HG03571 (cell line): Measurements from ENCODE around the gene RAD18.

Experiments
- ATAC-seq: cut with Tn5 transposase; IDR thresholded peaks from one replicate; pipeline ENCODE4 v1.9.1; 2021; ENCODE audit not compliant: unreplicated experiment

RAD18 gene

DNA sequence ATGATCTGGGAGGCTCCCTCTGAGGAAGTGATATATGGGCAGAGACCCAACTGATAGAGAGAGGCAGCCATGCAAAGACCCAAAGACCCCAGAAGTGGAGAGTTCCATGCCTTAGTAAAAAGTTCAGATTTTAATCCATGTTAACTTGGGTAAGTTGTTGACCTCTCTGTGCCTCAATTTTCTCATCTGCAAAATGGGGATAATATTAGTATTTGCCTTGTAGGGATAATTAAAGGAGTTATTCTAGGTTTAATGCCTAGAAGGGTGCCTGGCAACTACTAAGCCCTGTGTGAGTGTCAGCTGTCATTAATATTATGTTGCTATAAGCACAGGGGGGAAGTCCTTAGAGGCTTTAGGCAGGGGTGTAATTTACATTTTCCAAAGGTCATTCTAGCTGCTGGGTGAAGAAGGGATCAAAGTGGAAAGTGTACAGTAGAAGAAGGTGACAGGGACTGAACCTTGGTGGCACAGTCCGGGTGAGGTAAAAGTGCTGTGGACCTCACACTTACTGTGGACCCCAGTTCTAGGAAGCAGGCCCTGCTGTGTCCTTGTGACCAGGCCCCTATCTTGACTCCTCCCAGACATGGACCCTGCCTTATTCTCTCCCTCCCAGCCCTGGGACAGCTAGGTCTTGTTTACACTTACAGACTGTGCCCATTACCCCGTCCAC lies 3.0 kb upstream of the RAD18 start:
- ATAC-seq, result no peak

DNA sequence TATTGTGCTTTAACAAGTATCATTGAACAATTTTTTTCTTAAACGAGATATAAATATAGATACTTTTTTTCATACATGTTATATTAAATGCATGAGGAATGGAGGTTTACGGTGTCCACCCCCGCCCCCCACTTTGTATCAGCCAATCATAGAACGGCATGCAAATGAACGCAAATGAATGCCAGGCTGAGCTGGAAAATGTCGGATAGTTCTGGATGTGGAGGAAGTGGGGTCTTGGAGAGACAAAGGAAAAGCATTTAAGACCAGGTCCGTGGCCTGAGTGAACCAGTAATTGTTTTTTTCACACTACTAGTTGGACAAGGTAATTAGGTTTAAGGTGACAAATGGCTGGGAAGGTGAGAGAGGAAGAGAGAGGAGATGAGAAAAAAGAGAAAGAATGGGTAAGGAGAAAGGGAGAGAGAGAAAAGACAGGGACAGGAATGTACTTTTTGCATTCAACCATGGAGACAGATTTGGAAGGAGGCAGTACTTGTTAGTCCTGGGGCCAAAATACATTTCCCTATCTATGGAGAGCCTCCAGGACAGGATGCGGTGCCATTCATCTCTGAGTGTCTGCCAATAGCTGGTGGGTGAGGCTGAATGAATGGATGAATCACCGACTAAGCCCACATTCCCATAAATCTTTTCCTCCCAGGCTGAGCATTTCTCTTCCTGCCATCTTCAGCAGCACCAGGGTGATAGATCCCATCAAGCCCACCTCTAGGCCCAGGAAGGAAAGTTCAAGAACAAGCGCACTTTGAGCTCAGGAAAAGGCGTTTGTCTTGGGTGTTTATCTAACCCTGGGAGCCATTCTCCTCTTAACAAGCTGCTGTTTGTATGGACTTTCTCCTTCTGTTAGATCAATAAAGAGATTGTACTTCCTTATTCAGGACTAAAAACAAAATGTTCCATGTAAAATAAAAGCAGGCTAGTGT lies 1.4 kb upstream of the RAD18 start:
- ATAC-seq, result no peak

DNA sequence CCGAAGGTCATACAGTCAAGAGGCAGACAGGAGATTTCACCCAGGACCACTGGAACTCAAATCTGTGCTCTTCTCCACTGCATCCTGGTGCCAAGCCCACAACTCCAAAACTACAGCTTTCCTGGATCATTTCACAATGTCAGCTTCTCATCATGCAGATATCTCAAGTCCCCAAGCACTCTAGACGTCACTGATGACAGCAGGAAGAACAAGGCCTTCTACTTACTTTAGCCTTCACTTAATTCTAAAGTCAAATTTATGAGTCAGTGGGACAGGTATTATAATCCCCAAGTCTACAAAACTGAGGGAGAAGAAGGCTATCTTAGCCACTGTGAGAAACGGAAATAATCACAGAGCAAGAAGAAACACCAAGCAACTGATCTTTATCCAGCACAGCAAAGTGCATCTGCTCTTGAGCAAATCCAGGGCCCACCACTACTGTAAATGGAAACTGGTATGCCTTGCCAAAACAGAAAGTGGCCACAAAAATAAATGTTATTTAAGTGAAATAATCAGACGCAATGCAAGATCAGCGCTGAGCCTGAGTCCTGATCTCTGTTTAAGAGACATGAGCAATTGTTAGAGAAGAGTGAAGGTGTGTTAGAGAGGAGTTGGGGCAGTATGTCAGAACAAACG lies 928 bp downstream of the RAD18 start:
- ATAC-seq, result no peak

DNA sequence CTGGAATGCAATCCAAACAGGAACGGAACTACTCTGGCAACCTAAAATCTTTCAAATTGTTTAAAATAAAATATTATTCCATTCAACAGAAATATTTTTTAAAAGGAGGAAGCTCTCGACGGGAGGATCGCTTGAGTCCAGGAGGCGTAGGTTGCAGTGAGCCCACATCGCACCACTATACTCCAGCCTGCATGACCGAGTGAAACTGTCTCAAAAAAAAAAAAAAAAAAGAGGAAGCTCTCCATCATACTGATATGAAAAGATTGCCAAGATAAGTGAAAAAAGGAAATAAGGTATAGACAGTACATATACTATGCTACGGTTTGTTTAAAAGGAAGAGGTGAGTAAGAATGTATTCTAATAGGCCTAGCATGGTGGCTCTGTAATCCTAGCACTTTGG lies 3.6 kb downstream of the RAD18 start:
- no peak for ATAC-seq

DNA sequence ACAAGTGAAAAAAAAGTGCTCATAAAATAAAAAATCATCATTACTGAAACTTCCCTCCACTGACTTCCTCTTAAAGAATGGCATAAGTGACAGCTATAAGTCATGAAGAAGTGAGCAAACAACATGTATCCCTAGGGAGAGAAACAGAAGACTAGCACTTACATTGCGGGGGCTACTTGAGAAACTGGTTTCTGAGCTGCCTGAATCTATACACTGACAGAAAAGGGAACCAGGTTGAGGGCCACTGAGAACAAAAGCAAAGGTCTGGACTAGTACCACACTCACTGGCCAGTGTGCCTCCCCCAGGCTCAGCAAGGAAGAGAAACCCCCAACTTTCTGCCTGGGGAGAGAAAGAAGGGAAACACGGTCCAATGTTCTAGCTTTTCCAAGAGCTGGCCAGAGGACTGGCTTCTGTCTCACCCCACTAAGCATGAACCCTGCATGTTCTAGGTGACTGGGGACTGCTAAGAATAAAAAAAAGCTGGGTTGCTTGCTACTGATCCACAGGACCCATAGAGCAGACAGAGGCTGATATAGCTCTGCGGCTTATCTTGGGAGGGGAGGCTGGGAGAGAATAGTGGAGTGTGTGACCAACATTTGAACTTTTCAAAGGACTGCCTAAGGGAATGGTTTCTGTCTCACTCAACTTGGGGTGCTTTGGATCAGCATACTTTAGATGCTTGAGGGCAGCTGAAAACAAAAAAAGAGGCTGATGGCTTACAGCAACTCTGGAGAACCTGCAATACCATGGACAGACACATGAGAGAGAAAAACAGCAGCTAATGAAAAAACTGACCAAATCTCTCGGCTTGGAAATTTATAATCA lies 8.1 kb downstream of the RAD18 start:
- ATAC-seq, result peak; percentile 91

DNA sequence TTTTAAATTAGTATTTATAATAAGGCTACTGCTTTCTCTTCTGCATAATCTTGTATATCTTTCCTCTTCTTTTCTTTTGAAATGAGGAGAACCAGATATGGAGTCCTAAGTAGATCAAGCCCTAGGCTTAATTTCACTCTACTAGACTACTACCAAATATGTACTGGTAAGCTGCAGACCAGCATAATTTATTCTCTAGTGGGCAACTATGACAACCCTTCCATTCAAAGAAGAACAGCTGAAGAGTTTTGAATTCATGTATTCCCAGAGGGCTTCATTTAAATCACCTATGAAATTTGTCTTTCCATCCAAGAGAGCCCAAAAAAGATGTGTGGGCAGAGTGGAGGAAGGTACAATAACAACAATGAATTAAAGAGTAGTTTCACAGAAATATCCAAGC lies 10.0 kb downstream of the RAD18 start:
- no peak for ATAC-seq

DNA sequence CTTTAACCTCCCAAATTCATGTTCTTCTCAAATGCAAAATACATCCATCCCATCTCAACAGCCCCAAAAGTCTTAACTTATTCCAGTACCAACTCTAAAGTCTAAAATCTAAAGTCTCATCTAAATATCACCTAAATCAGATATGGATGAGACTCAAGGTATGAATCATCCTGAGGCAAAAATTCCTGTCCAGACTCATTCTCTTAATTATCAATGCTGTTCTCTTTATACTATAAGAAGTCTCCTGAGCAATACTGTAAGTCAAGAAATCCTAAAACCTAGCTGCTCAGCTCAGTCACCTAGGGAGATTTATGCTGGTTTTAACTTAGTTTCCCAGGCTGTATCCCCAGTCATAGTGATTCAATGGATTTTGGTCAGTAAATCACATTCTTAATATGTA lies 11.1 kb downstream of the RAD18 start:
- ATAC-seq, result no peak

DNA sequence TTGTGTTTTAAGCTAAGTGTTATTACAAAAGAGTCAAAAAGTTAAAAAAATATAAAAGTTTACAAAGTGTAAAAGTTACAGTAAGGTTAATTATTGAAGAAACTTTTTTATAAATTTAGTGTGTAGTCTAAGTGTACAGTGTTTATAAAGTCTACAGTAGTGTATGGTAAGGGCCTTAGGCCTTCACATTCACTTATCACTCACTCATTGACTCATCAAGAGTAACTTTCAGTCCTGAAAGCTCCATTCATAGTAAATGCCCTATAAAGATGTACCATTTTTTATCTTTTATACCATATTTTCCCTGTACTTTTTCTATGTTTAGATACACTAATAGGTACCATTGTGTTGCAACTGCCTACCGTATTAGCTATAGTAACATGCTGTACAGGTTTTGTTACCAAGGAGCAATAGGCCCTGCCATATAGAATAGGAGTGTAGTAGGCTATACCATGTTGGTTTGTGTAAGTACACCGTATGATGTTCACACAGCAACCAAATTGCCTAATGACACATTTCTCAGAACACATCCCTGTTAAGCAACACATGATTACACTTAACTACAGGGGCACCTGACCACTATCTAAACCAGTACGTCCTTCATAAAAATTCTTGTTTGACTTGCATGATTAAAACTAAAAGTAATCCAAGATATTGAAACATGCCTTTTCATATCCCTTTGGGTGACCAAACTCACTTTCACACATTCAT lies 17.2 kb downstream of the RAD18 start:
- no peak for ATAC-seq

DNA sequence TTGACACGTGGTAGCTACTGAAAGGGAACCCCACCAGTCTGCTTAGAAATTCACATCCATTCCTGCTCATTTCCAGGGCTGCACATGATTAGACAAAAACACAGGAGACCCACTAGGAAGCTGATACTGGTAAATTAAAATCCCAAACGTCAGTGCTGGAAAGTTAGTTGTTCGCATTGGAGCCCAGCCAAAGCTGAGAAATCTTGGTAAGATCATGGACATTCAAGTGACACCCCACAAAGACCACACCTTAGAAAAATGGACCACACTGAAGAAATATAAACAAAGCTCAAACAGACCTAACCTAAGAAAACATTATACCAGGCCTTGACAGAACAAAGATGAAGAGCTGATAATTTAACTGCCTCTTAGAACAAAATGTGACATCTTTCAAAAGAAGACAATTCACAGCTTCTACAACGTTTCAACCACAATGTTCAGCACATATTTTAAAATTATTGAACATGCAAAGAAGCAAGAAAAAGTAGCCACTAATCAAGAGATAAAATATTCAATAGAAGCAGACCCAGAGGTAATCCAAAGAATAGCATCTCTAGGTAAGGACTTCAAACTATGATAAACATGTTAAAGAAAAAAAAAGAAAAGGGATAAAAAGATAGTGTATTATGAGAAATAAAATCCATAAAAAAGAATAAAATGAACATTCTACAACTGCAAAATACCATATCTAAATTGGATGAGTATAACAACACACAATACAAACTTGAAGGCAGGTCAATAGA lies 20.4 kb downstream of the RAD18 start:
- ATAC-seq, result no peak

DNA sequence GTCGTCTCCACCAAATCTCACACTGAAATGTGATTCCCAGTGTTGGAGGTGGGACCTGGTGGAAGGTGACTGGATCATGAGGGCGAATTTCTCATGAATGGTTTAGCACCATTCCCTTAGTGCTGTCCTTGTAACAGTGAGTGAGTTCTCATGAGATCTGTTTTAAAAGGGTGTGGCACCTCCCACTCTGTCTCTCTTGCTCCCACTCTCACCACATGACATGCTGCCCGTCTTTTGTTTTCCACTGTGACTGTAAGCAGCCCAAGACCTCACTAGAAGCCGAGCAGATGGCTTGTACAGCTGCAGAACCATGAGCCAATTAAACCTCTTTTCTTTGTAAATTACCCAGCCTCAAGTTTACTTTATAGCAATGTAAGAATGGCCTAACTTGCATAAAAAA lies 21.2 kb downstream of the RAD18 start:
- ATAC-seq, result no peak

DNA sequence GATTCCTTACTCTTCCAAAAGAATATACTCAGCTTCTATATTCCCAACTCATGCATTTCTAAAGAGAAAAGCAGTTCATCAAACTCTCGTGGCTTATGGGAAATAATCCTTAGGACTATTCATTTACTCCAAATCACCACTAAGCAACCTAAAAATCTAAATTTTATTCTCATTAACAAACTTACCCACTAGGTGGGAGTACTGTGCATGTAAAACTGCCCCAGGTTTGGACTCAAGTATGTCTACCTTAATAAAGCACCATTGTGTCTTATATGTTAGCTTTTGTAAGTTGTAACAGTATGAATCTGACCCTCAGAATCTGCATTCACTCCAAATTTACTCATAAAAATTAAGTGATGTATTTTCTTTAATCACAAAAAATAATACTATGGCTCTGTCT lies 25.3 kb downstream of the RAD18 start:
- ATAC-seq, result peak; percentile 61

DNA sequence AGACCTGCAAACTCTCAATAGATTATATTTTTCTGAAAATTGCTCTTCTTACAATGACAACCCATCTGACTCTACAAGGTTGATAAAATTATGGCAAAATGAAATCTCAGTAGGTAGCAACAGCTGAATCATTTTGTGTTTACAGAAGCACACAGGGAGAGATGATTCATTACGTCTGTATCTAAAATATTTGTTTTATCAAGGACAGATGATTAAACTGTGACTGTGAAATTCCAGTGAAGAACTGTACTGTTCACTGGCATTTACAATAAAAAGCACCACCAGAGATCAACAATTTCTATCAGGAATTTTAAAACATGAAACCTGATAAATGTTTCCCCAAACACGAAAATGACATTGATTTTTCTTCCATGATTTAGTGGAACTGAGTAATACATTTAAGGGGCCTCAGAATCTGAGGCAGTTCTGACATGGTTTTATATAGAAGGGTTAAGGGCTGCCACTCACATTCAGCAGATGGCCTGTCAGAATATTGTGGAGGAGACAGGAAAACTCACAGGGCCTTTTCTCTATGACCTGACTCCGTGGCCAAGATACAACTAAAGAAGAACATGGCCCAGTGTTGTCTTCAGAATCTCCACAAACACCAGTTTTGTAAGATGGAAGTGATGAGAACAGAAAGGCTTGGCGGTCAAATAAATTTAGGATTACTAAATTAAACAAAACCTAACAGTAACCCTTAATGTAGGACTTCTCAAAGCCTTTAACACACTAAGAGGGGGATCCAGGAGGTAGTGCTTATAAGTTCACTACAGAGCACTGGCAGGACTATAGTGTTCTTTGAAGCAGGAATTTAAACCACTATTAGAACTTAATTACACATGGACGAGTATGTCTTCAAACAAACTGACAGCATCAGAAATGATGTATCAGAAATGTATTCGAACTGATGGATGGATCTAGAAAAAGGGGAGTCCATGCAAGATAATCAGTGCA lies 25.9 kb downstream of the RAD18 start:
- ATAC-seq, result no peak

DNA sequence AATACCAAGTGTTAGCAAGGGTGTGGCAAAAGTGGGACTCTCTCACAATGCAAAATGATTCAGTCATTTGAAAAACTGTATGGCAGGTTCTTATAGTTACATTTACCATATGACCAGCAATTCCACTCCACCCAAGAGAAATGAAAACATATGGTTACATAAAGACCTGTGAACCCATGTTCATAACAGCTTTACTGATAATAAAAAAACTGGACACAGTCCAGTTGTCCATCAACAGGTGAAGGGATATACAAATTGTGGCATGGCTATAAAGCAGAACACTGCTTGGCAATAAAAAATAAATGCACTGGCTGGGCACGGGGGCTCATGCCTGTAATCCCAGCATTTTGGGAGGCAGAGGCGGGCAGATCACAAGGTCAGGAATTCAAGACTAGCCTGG lies 30.8 kb downstream of the RAD18 start:
- no peak for ATAC-seq

DNA sequence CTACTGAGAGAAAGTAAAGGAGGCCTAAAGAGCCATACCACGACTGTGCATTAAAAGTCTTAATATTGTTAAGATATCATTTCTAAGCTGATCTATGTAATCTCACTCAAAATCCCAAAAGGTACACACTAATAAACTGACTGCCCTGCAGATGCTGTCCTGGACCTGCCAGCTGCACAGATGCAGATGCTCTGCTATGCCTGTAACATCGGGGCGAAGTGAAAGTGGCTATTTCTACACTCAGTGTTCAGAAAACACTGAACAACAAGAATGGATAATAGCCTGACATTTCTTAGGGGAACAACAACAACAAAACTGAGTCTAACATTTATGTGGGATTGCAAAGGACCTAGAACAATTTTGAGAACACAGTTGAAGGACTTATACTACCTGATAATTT lies 31.9 kb downstream of the RAD18 start:
- no peak for ATAC-seq

DNA sequence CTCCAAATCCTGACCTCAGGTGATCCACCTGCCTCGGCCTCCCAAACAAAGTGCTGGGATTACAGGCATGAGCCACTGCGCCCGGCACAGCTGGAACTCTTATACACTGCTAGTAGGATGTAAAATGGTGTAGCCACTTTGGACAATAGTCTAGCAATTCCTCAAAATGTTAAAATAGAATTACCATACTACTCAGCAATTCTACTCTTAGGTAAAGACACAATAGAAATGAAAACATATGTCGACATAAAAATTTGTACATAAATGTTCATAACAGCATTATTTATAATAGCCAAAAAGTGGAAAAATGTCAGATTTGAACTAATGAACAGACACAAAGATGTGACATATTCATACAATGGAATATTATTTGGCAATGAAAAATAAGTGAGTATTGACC lies 33.4 kb downstream of the RAD18 start:
- ATAC-seq, result no peak

DNA sequence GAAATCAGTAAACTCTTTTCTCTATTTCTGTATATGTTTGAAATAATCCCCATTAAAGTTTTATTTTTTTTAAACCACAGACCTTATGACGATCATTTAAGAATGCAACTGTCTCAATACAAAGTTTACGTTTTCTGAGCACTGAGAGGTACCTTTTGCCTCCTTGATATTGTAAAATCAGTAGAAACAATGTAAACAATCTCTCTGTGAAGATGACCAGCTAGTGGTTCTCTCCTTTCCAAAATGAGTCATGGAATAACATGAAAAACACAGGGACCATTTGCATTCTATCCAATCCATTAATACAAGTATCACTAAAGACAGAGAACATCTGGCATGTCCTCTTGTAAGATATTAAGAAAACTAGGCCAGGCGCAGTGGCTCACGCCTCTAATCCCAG lies 48.8 kb downstream of the RAD18 start:
- ATAC-seq, result no peak

DNA sequence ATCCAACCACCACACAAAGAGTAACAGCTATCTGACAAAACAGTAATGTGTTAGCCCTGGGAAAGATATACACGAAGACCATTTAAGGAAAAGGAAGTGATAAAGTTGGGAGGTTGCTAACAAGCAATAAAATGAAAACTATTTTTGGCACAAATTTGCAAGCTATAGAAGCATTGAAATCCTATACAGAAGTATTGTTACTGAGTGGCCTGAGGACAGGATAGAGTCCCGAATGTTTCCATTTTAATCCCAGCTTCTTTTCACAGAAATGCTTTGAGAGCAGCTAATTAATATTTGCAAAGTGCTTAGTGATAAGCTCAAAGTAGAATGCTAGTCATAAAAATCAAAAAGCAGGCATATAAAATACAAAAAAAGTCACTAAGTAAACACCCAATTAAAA lies 51.5 kb downstream of the RAD18 start:
- no peak for ATAC-seq

DNA sequence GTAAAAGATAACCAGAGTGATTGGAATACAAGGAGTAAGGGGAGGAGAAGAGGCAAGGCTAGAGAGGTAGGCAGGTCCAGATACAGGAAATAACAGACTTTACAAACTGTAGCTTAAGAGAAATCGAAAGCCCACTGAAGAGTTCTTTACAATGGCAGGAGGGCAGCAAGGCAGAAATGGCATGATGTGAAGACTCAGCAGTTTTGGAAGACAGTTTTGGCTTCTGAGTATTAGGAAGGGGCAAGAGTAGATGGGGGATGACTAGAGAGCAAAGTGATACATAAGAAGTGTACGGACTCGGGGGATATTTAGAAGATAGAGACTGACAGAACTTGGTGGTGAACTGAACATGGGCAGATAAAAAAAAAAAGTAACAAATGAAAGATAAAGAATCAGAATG lies 54.1 kb downstream of the RAD18 start:
- no peak for ATAC-seq

DNA sequence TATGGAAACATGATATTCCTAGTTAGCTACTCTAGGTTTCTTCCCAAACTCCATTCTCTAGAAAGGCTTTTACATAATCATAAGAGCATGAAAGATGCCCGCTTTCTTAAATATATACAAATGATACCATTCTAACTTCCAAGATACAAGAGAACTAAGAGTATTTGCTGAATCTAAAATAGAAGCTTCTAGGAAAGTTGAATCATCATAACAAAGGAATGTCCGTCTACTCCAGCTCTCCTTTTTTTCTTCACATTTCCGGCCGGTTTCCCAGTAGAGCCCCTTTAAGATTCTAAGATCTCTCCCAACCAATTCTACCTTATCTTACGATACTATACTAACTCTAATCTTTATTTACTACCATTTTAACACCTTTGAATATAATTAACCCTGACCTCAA lies 60.1 kb downstream of the RAD18 start:
- no peak for ATAC-seq
